SK-N-SH treated with all-trans-retinoic acid at 6 μM for 48 hours (cell line): ENCODE measurements around the gene HDAC5.
"Not testable (repeated sequence)": the region's sequence is repeated elsewhere in the genome, so short reads cannot be mapped to it uniquely, and the experiment has no call there.

ENCODE experiments used
- RARB ChIP-seq: fragments of 250-450 bp; sonication (Bioruptor Pico); IDR thresholded peaks from 2 replicates; pipeline ENCODE4 v1.8.0; 2021; ENCODE audit warnings: mild to moderate bottlenecking, moderate library complexity
- SNAI2 ChIP-seq: fragments of 250-450 bp; sonication (Bioruptor Pico); IDR thresholded peaks from 2 replicates; pipeline ENCODE4 v1.5.0; 2020; ENCODE audit warnings: mild to moderate bottlenecking, moderate library complexity
- TF ChIP-seq, protein P1 (sequence below): fragments of 250-450 bp; sonication (Bioruptor Pico); IDR thresholded peaks from 2 replicates; pipeline ENCODE4 v1.5.1; 2021; ENCODE audit warnings: mild to moderate bottlenecking, moderate library complexity

DNA sequence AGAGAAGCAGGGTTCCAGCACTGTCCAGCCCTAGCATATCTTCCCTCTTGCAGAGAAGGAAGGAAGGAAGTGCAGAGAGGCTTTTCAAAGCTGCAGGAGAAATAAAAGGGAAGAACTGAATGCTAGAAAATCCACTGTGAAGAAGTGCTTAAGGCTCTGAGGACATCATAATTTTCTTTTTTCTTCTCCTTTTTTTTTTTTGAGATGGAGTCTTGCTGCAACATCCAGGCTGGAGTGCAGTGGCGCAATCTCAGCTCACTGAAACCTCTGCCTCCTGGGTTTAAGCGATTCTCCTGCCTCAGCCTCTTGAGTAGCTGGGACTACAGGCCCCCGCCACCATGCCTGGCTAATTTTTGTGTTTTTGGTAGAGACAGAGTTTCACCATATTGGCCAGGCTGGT lies 25.6 kb upstream of the HDAC5 start:
- TF ChIP-seq, protein P1, sequence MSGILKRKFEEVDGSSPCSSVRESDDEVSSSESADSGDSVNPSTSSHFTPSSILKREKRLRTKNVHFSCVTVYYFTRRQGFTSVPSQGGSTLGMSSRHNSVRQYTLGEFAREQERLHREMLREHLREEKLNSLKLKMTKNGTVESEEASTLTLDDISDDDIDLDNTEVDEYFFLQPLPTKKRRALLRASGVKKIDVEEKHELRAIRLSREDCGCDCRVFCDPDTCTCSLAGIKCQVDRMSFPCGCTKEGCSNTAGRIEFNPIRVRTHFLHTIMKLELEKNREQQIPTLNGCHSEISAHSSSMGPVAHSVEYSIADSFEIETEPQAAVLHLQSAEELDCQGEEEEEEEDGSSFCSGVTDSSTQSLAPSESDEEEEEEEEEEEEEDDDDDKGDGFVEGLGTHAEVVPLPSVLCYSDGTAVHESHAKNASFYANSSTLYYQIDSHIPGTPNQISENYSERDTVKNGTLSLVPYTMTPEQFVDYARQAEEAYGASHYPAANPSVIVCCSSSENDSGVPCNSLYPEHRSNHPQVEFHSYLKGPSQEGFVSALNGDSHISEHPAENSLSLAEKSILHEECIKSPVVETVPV (CRISPR knock-in tag): not testable (repeated sequence)
- TF ChIP-seq SNAI2; RARB (CRISPR knock-in tag): not testable (repeated sequence)
